Stimulated activated CD4-positive, alpha-beta T cell treated with anti-CD3 and anti-CD28 coated beads, Interleukin-2, amount 100 ng/mL, for 24 hours (primary cell): ENCODE data around the gene TMEM200B.
"Not testable (repeated sequence)": the region's sequence is repeated elsewhere in the genome, so short reads cannot be mapped to it uniquely, and the experiment has no call there.

Source experiments
- DNase-seq, 2 donors: peaks; one replicate each; pipeline ENCODE4 v3.0.0-alpha.2; 2020

TMEM200B gene

DNA sequence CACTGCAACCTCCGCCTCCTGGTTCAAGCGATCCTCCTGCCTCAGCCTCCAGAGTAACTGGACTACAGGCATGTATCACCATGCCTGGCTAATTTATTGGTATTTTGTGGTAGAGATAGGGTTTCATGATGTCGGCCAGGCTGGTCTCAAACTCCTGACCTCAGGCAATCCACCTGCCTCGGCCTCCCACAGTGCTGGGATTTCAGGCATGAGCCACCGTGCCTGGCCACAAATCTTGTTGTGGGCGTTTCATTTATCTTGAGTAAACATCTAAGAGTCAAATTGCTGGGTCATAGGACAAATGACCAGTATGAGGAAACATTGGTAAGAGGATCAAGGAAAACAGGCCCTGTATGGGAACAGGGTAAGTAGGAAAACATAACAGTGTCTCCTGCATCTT lies 17.9 kb downstream of the TMEM200B start:
- DNase-seq = no peak

DNA sequence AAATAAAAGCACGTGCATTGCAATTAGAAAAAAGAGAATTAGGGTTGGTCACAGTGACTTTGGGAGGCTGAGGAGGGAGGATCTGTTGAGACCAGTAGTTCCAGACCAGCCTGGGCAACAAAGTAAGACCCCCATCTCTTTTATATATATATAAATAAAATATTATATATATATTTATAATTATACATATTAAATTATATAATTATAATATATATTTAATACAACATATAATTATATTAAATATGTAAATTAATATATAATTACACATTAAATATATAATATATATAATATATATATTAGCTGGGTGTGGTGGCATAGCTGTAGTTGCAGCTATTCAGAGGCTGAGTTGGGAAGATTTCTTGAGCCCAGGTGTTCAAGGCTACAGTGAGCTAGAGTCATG lies 23.2 kb downstream of the TMEM200B start:
- no peak for DNase-seq

DNA sequence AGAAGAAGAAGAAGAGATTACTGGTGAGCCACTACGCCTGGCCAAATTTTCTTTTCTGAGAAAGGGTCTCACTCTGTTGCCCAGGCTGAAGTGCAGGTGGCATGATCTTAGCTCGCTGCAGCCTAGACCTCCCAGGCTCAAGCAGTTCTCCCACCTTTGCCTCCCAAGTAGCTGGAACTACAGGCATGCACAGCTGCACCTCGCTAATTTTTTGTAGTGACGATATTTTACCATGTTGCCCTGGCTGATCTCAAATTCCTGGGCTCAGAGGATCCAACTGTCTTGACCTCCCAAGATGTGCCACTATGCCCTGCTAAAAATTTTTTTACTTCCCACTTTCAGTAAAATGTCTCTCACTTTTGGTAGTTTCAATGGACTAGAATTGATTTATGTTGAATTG lies 24.4 kb downstream of the TMEM200B start:
- DNase-seq = no peak

DNA sequence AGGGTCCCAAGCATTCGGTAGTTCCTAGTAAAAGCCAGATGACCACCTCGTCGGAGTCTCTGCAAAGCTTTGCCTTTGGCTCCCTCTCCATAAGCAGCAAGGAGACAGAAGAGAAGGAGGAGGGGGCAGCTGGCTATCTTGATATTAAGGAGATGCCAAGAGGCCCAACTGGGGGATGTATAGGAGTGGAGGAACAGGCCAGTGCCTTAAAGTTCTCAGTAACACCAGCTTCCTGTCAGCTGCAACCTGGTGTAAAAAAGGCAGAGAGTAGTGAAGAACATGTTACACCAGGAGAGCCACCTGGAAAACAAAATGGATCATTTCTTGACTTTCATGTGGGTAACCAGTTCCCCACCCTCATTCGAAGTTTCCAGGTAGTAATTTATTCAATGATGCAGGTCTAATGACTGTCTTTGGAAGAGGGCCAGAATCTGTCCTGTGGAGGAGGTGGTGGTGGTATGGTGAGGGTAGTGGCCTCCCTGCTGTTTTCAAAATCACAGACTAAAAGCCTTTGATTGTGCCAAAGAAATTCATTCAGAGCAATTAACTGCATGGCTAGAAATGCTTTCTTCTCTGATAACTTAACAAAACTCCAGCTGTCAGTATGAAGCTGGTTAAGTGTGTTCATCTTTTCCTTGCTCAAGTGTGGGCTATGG lies 27.3 kb downstream of the TMEM200B start:
- no peak for DNase-seq

DNA sequence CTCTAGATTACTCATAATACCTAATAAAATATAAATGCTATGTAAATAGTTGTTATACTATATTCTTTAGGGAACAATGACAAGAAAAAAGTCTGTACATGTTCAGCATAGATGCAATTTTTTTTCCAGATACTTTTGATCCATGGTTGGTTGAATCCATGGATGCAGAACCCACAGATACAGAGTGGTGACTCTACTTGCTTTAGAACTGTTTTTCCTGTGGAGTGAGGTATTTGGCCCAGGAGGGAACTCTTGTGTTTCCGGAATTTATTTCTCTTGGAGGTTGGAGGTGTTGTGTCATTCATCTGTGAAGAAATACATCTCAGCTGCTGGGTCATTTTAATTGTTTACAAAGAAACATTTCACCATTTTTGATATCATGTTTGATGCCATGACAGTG lies 28.7 kb downstream of the TMEM200B start:
- no peak for DNase-seq

DNA sequence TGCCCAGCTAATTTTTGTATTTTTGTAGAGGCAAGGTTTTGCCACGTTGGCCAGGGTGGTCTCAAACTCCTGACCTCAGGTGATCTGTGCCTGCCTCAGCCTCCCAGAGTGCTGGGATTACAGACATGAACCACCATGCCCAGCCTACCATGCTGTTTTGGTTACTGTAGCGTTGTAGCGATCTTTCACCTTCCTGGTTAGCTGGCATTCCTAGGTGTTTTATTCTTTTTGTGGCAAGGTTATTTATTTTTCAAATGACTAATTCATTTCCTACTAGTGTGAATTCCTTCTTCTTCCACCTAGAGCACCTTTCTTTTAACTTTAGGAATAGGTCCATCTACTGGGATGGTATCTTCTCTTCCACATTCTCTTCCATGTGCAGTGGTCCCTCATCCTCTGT lies 29.3 kb downstream of the TMEM200B start:
- DNase-seq = no peak

DNA sequence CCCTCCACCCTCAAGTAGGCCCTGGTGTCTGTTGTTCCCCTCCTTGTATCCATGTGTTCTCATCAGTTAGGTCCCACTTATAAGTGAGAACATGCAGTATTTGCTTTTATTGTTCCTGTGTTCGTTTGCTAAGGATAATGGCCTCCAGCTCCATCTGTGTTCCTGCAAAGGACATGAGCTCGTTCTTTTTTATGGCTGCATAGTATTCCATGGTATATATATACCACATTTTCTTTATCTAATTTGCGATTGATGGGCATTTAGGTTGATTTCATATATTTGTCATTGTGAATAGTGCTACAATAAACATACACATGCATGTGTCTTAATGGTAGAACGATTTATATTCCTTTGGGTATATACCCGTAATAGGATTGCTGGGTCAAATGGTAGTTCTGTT lies 31.0 kb downstream of the TMEM200B start:
- DNase-seq = not testable (repeated sequence)

DNA sequence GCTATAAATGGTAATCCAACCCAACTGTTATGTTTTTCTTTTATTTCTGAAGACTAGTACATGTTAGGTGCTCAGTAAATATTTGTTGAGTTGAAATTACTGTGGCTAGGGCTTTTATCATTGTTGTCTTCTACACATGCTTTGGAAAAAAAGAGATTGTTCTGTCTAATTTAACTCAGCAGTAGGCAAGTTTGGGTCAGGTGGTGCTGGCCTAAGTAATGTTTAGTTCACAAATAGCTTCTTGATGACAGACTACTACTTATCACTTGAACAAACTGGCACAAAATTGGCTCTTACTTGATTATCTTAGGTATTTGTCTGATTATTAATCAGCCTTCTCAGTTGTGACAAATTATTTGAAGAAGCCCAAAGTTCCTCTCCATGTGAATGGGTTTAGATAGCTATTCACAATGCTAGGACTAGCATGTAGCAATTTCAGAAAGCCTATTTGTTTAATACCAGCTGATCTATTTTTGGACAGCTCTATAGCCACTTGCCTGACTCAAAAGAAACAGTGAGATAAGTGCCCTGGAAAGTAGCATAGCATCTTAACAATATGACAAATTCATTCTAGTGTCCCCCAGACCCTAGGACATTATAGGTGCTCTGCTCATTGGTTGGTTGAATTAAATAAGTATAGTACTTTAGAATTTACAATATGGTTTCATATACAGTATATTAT lies 32.6 kb downstream of the TMEM200B start:
- no peak for DNase-seq

DNA sequence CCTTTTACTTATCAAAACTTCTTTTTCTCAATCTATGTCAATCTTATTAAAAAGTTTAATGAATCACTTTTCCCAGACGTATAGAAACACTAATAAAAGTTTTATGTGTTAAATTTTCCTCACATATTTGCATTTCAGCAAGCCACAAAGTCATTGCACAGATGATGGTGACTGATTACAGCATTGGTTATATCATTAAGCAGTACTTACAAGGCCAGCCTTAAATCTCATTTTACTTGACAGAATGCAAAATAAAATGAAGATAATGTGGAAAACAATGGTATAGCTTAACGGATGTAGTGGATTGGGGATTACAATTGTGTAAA lies 39.5 kb downstream of the TMEM200B start:
- no peak for DNase-seq

DNA sequence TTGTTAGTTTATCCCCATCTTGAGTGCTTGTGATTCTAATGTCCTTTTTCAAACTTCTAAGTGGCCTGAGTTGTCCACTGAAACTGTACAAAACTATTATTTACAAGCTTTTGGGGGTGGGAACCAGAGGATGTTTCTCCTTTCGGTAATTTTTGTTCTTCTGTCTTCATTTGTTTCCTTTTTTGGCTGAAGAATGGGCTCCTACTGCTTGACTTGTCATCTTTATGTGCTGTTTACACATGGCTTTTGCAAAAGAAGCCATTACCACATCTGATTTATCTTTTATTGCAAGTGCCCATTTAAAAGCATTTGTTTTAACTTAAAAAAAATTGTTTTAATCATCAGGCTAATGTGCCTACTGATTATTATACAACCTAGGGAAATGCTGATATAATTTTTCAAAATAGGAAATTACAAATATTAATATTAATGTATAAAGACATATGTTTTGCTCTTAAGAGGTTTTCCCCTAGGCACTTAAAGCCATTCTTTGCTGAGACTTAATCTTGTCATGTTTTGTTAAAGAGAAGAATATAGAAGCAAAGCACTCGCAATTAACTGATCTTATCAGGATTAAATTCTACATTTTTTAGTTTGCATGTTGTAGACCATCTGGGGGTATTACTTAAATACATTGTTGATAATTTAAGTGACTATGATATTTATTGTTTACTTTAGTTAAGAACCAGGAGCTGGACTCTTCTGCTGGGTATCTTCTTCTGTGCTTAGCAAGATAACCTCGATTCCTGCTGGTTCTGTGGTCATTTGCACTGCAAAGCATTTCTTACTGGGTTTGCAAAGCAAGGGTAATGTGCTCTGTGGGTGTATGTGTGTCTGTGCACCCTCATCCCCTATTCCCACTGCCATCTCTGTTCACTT lies 40.1 kb downstream of the TMEM200B start:
- DNase-seq = no peak

DNA sequence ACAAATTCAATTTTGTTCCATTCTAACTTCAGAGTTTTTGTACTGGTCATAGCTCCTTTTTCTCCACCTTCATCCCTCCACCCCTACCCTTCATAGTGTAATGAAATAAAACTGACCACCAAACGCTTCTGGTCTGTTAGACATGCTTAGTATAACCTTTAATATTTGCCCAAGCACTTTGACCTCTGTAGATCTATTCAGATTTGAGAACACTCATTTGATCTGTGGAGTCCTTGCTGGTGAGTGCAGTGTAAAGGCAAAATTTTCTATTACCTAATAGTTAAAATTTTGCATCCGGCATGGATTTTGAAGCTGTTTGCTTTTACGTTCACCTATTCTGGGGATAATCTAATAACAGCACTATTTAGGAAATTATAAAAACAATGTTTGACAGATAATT lies 41.2 kb downstream of the TMEM200B start:
- no peak for DNase-seq

DNA sequence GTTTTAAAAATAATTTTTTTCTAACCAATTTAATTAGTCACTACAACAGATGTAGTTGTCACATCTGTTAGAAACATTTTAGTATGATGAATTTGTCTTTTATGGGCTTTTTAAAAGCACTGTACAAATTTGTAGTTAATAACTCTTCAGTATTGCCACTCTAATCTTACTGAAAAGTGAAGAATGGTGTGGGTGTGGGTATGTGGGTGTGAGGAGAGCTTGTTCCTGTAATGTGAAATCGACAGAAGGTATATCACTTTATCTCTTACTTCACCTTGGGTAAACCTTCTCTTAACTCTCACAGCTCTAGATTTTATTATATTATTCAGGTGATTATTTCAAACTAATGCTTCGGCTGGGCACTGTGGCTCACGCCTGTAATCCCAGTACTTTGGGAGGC lies 42.5 kb downstream of the TMEM200B start:
- no peak for DNase-seq

DNA sequence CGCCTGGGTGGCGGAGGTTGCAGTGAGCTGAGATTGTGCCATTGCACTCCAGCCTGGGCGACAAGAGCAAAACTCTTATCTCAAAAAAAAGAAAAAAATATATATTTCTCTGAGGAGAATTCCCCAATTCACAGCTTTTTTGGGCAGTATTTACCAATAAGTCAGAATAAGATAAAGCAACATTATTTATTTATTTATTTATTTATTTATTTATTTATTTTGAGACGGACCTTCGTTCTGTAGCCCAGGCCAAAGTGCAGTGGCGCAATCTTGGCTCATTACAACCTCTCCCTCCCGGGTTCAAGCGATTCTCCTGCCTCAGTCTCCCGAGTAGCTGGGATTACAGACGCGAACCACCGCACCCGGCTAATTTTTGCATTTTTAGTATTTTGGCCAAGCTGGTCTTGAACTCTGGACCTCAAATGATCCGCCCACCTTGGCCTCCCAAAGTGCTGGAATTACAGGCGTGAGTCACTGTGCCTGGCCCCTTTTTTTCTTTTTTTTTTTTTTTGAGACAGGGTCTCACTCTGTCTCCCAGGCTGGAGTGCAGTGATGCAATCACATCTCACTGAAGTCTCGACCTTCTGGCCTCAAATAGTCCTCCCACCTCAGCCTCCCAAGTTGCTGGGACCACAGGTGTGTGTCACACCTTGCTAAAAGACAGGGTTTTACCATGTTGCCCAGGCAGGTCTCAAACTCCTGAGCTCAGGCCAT lies 43.6 kb downstream of the TMEM200B start:
- DNase-seq = not testable (repeated sequence)

DNA sequence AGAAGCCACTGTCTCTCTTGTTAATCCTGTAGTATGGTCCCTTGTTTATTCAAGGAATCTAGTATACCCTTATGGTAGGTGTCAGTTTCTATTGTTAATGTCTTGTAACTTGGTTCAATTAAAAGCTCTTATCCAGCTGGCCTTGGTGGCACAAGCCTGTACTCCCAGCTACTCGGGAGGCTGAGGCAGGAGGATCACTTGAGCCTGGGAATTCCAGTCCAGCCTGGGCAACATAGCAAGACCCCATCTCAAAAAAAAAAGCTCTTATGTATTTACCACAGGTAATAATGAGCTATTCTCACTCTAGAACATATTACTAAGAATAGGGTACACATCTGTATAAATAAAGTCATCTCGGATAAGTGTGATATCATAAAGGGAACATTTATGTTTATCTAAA lies 46.5 kb downstream of the TMEM200B start:
- no peak for DNase-seq
